Activated CD8-positive, alpha-beta T cell treated with anti-CD3 and anti-CD28 coated beads for 36 hours (primary cell): ENCODE results near the gene NDUFV2. TPM values are rescaled to one million over a fixed set of nuclear protein-coding genes. Genes with fewer than 3 reads are reported as not detected.

Experiments
- ATAC-seq: fragments of 200-7000 bp; cut with Tn5 transposase; one replicate; pipeline ENCODE4 v1.10.0; 2021; ENCODE audit warnings: mild to moderate bottlenecking, moderate library complexity
- CTCF ChIA-PET: fragments of 350-600 bp; sonication (Branson Sonifier 250); formaldehyde crosslinking; loops from one replicate; lab custom pipeline; 2021; ENCODE audit warnings: antibody characterized with exemption; lab: Charles Lee
- POLR2A ChIA-PET: fragments of 350-600 bp; sonication (Branson Sonifier 250); formaldehyde crosslinking; loops from one replicate; lab custom pipeline; 2021; ENCODE audit warnings: antibody characterized with exemption; lab: Charles Lee
- DNase-seq: peaks from one replicate; pipeline ENCODE4 v3.0.0-alpha.2; 2020
- H3K27ac Mint-ChIP-seq: one replicate; pipeline ENCODE4 v1.8.0; 2021; ENCODE audit warnings: mild to moderate bottlenecking, mixed read lengths
- H3K27me3 Mint-ChIP-seq: one replicate; pipeline ENCODE4 v1.8.0; 2021; ENCODE audit warnings: mixed read lengths
- H3K36me3 Mint-ChIP-seq: one replicate; pipeline ENCODE4 v1.8.0; 2021; ENCODE audit warnings: low read depth, mixed read lengths
- H3K4me1 Mint-ChIP-seq: one replicate; pipeline ENCODE4 v1.8.0; 2021; ENCODE audit warnings: low read depth, mixed read lengths
- H3K4me3 Mint-ChIP-seq: one replicate; pipeline ENCODE4 v1.8.0; 2021; ENCODE audit warnings: mild to moderate bottlenecking, moderate library complexity, mixed read lengths
- H3K9me3 Mint-ChIP-seq: one replicate; pipeline ENCODE4 v1.8.0; 2021; ENCODE audit warnings: mixed read lengths
- CTCF ChIP-seq: fragments of 200-600 bp; IDR thresholded peaks from one replicate; pipeline ENCODE4 v1.8.0; 2022; ENCODE audit warnings: antibody characterized with exemption, mild to moderate bottlenecking
- intact Hi-C: fragments of 100-400 bp; cut with micrococcal nuclease; formaldehyde crosslinking; loops from one replicate; pipeline ENCODE4 v1.10.0; 2022
- total RNA-seq, 2 experiments: library from RNA; stranded (reverse); gene quantifications; one replicate each; pipeline ENCODE4 v1.2.3, GENCODE V29; 2021

The NDUFV2 gene
- total RNA-seq, 2 experiments from 2014 or later, result 324 to 332 TPM

DNA sequence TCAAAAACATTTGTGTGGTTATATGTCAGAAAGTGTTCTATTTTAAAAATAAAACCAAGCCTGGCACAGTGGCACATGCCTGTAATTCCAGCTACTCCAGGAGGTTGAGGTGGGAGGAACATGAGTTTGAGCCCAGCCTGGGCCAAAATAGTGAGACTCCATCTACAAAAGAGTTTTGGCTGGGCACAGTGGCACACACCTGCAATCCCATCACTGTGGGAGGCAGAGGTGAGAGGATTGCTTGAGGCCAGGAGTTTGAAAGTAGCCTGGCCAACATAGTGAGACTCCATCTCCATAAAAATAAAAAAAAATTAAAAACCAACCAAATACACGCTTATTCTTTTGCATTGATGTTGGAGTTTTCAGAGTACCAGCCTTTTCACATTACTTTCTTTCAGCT lies 43.7 kb downstream of the NDUFV2 start:
- DNase-seq (no peak), ATAC-seq (no peak)
- intact Hi-C loops, result loop anchor here (2.0 kb wide), 1 partner anchor 71 kb away; no protein-coding TSS in a partner anchor
- Mint-ChIP-seq H3K27ac (peak overlapping the region; percentile 71), H3K27me3 (no peaks in the 10 kb centered on the region), H3K4me3 (no peak overlapping the region), H3K4me1 (peaks cover 76% of the 10 kb centered on the region), H3K9me3 (peaks cover 6% of the 10 kb centered on the region), H3K36me3 (peaks cover 14% of the 10 kb centered on the region)
- CTCF ChIA-PET, result interaction anchor here (0.6 to 2.0 kb wide), 5 partner anchors 14 to 99 kb away, joined by 3 to 7 read pairs (median 3); partner anchors contain the start of gene NDUFV2
- no peak for TF ChIP-seq CTCF
- POLR2A ChIA-PET, result interaction anchor here (0.8 to 2.8 kb wide), 4 partner anchors 9 to 78 kb away, joined by 3 to 22 read pairs (median 3); partner anchors contain the start of gene ANKRD12

DNA sequence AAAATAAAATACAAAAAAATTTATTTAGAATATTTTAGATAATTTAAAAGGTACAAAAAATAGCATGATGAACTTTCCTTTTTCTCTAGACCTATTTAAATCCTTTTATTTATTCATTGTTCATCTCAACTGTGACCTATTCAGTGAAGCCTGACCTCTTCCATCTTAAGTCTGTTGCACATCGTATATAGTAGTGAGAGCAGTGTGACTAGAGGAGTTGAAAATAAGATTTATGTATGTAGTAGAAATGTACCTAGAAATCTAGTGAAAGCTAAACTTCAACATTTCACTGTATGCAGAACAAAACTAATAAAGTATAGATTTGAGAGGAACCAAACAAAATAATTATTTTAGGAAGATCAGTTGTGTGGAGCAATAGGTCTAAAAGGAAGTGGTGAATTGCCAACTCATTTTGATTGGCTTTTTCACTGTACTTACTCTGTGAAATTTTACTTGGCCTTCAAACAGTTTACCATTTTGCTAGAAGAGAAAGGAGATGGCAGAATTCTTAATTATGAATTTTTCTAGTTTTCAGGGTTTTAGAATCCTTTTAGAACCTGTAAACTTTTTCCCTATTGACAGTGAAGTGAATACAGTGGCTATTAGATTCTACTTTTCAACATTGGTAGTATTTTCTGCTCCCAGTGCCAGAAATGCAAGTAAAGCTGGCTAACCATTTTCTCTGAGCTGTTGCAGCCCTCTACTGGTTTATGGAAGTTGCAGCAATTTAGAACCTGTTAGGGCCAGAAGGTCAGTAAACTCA lies 45.1 kb downstream of the NDUFV2 start:
- Mint-ChIP-seq H3K4me1 (peaks cover 75% of the 10 kb centered on the region), H3K36me3 (peaks cover 7% of the 10 kb centered on the region), H3K27me3 (no peaks in the 10 kb centered on the region), H3K4me3 (peak overlapping the region; percentile 50), H3K9me3 (peaks cover 6% of the 10 kb centered on the region), H3K27ac (peak overlapping the region; percentile 91)
- DNase-seq (peak; percentile 42), ATAC-seq (peak; percentile 64)
- peak; percentile 86 for TF ChIP-seq CTCF
- intact Hi-C loops, result loop anchor here (2.0 kb wide), 1 partner anchor 73 kb away; no protein-coding TSS in a partner anchor
- ChIA-PET POLR2A (interaction anchor here (0.6 to 2.8 kb wide), 3 partner anchors 11 to 81 kb away, joined by 3 to 22 read pairs (median 4); partner anchors contain the start of gene ANKRD12), CTCF (interaction anchor here (1.0 to 2.0 kb wide), 12 partner anchors 8 to 76 kb away, joined by 3 to 13 read pairs (median 4); partner anchors contain the start of gene NDUFV2)

DNA sequence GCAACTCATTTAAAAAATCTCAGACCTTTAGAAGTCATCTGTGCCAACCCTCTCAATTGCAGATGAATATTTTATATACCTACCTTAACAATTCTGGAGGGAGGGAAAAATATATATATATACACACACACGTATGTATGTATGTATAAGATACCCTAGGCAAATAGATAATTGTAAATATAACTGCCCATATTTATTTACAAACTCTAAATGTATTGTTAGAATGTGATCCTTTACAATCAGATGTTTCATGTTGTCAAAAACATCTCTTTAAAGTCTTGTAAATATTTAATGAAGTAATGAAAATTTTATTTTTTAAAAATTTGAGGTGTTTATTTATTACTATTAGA lies 45.7 kb downstream of the NDUFV2 start:
- no peak overlapping the region for H3K4me3 Mint-ChIP-seq
- intact Hi-C loops, result no loop called here

DNA sequence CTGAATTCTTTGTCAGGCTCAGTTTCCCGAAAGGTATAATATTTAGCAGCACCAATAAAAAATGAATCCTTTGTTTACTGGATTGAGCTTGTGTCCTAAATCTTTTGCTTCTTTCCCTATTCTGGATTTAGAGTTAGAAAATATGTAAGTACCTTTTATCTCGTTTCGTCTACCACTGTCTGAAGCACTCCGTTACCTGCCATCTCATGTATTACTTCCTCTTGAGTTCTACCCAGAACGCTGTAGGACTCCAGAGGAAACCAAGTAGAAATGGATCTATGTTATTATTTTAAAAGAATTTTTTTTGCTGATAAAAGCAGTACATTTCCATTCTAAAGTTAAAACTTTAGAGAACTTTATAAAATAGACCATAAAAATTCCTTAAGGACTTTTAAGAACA lies 47.6 kb downstream of the NDUFV2 start:
- Mint-ChIP-seq H3K9me3 (no peaks in the 10 kb centered on the region), H3K4me3 (peak overlapping the region; percentile 31), H3K36me3 (peaks cover 13% of the 10 kb centered on the region), H3K27me3 (no peaks in the 10 kb centered on the region), H3K27ac (peak overlapping the region; percentile 42), H3K4me1 (peaks cover 79% of the 10 kb centered on the region)
- POLR2A ChIA-PET, result no interaction called here
- CTCF ChIA-PET, result interaction anchor here (0.7 to 2.1 kb wide), 5 partner anchors 9 to 77 kb away, joined by 3 to 9 read pairs (median 4); no protein-coding TSS in a partner anchor
- intact Hi-C loops, result no loop called here
- no peak for TF ChIP-seq CTCF
- ATAC-seq (no peak), DNase-seq (no peak)

More for the DNA sequence above, 45.7 kb downstream of the NDUFV2 start:
- peak; percentile 16 for TF ChIP-seq CTCF
- ChIA-PET CTCF (interaction anchor here (1.0 to 2.0 kb wide), 11 partner anchors 8 to 76 kb away, joined by 3 to 13 read pairs (median 4); partner anchors contain the start of gene NDUFV2), POLR2A (interaction anchor here (0.6 to 2.8 kb wide), 2 partner anchors 11 to 81 kb away, joined by 4 to 22 read pairs; partner anchors contain the start of gene ANKRD12)
- Mint-ChIP-seq H3K27me3 (no peaks in the 10 kb centered on the region), H3K9me3 (peaks cover 6% of the 10 kb centered on the region), H3K27ac (peak overlapping the region; percentile 91), H3K36me3 (peaks cover 6% of the 10 kb centered on the region), H3K4me1 (peaks cover 80% of the 10 kb centered on the region)
- DNase-seq (no peak), ATAC-seq (no peak)
